ENCODE data around the gene DRAM2.

Gene DRAM2

GRCh38 chr1:111101854-111102642 lies 37.8 kb downstream of the DRAM2 start:
- TF ChIP-seq CEBPB (IDR thresholded peaks at IDR 0.05), result 0 out of 2 replicates have a peak, but pooled peaks have one; percentile 11
- no peak for TF ChIP-seq YY1 (IDR thresholded peaks at IDR 0.05; ENCODE audit: low read depth)

GRCh38 chr1:111099289-111099688 lies 40.6 kb downstream of the DRAM2 start:
- TF ChIP-seq NFIC (IDR thresholded peaks at IDR 0.05), result 0 out of 2 replicates have a peak, but pooled peaks have one; percentile 34
- TF ChIP-seq EGR1 (IDR thresholded peaks at IDR 0.05), result no peak

DNA sequence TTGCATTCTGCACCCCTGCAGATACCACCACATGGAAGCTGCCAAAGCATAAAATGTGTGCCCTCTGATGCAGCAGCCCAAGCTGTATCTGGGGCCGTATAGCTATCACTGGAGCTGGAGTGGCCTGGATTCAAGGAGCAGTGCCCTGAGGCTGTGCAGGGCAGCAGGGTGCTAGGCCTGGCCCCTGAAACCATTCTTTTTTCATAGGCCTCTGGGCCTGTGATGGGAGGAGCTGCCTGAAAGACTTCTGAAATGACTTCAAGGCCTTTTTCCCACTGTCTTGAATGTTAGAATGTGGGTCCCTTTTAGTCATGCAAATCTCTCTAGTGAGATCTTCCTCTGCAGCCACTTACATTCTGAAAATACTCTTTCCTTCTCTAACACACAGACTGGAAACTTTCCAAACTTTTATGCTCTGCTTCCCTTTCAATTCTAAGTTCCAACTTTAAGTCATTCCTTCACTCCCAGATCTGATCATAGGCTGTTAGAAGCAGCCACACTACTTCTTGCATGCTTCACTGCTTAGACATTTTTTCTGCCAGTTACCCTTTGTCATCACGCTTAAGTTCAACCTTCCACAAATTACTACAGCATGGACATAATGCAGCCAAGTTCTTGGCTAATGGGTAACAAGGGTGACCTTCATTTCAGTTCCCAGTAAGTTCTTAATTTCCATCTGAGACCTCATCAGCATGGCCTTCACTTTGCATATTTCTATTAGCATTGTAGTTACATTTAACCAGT lies 42.4 kb downstream of the DRAM2 start:
- TF ChIP-seq NFIC (IDR thresholded peaks at IDR 0.05), result no peak
- no peak for TF ChIP-seq EGR1 (IDR thresholded peaks at IDR 0.05)

- TF ChIP-seq, protein P1, sequence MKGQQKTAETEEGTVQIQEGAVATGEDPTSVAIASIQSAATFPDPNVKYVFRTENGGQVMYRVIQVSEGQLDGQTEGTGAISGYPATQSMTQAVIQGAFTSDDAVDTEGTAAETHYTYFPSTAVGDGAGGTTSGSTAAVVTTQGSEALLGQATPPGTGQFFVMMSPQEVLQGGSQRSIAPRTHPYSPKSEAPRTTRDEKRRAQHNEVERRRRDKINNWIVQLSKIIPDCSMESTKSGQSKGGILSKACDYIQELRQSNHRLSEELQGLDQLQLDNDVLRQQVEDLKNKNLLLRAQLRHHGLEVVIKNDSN (IDR thresholded peaks at IDR 0.05), result no peak
- no peak for TF ChIP-seq ZBTB7A (IDR thresholded peaks at IDR 0.05; ENCODE audit: low read depth)
- no peak for TF ChIP-seq MAX (IDR thresholded peaks at IDR 0.05)
- no peak for TF ChIP-seq TAF1 (IDR thresholded peaks at IDR 0.05; ENCODE audit: low read depth)
- TF ChIP-seq EP300 (IDR thresholded peaks at IDR 0.05; ENCODE audit: borderline replicate concordance), result no peak
- no peak for TF ChIP-seq TEAD4 (IDR thresholded peaks at IDR 0.05)
- no peak for TF ChIP-seq RAD21 (IDR thresholded peaks at IDR 0.05; ENCODE audit: low read depth)
- TF ChIP-seq CREB1 (IDR thresholded peaks at IDR 0.05; ENCODE audit: low read depth), result no peak
- TF ChIP-seq TCF12 (IDR thresholded peaks at IDR 0.05; ENCODE audit: low read depth), result no peak
- TF ChIP-seq REST (IDR thresholded peaks at IDR 0.05; ENCODE audit: low read depth), result no peak
- no peak for TF ChIP-seq EGR1 (IDR thresholded peaks at IDR 0.05)
- TF ChIP-seq CEBPB (IDR thresholded peaks at IDR 0.05), result no peak
- no peak for TF ChIP-seq YY1 (IDR thresholded peaks at IDR 0.05; ENCODE audit: low read depth)
- TF ChIP-seq FOXM1 (IDR thresholded peaks at IDR 0.05; ENCODE audit: borderline replicate concordance, low read depth), result no peak
- no peak for TF ChIP-seq NFIC (IDR thresholded peaks at IDR 0.05)
Measured at GRCh38 chr1:111089638-111090037, 50.3 kb downstream of the DRAM2 start.

- TF ChIP-seq TEAD4 (IDR thresholded peaks at IDR 0.05) (no peak), EGR1 (IDR thresholded peaks at IDR 0.05) (no peak), CREB1 (IDR thresholded peaks at IDR 0.05; ENCODE audit: low read depth) (no peak), RAD21 (IDR thresholded peaks at IDR 0.05; ENCODE audit: low read depth) (no peak)
- TF ChIP-seq, protein P1 (IDR thresholded peaks at IDR 0.05), result no peak
Measured at GRCh38 chr1:111085676-111086075, 54.2 kb downstream of the DRAM2 start.

- no peak for TF ChIP-seq MAX (IDR thresholded peaks at IDR 0.05)
- no peak for TF ChIP-seq CREB1 (IDR thresholded peaks at IDR 0.05; ENCODE audit: low read depth)
- no peak for TF ChIP-seq CEBPB (IDR thresholded peaks at IDR 0.05)
- TF ChIP-seq TAF1 (IDR thresholded peaks at IDR 0.05; ENCODE audit: low read depth), result no peak
- no peak for TF ChIP-seq RAD21 (IDR thresholded peaks at IDR 0.05; ENCODE audit: low read depth)
- no peak for TF ChIP-seq TCF12 (IDR thresholded peaks at IDR 0.05; ENCODE audit: low read depth)
- no peak for TF ChIP-seq YY1 (IDR thresholded peaks at IDR 0.05; ENCODE audit: low read depth)
- TF ChIP-seq EP300 (IDR thresholded peaks at IDR 0.05; ENCODE audit: borderline replicate concordance), result no peak
- TF ChIP-seq TEAD4 (IDR thresholded peaks at IDR 0.05), result no peak
- TF ChIP-seq, protein P1 (IDR thresholded peaks at IDR 0.05), result no peak
- no peak for TF ChIP-seq REST (IDR thresholded peaks at IDR 0.05; ENCODE audit: low read depth)
- no peak for TF ChIP-seq EGR1 (IDR thresholded peaks at IDR 0.05)
- no peak for TF ChIP-seq ZBTB7A (IDR thresholded peaks at IDR 0.05; ENCODE audit: low read depth)
- no peak for TF ChIP-seq FOXM1 (IDR thresholded peaks at IDR 0.05; ENCODE audit: borderline replicate concordance, low read depth)
- no peak for TF ChIP-seq NFIC (IDR thresholded peaks at IDR 0.05)
Measured at GRCh38 chr1:111084999-111085398, 54.9 kb downstream of the DRAM2 start.
